HCT116 (cell line): ENCODE results near the gene HSD17B3. TPM values are rescaled to one million over a fixed set of nuclear protein-coding genes. Genes with fewer than 3 reads are reported as not detected.
A peak's percentile ranks its signal among the peaks of the same experiment; 100 is the strongest.

Source experiments
- ATAC-seq: fragments of 200-7000 bp; cut with Tn5 transposase; 2 replicates; pipeline ENCODE4 v1.9.1; 2020; ENCODE audit warnings: mild to moderate bottlenecking, moderate library complexity
- BruUV-seq: library from RNA; stranded (reverse); fragments of 400-500 nt; replicated peaks from 2 replicates; lab custom pipeline; 2021; lab: Mats Ljungman, UMichigan
- CTCF ChIA-PET: fragments of 300-600 bp; sonication (Branson Sonifier 250); formaldehyde crosslinking; loops from one replicate; lab custom pipeline; 2021; ENCODE audit warnings: antibody characterized with exemption; lab: Charles Lee
- POLR2A ChIA-PET: fragments of 300-600, 350-600 bp; sonication (Branson Sonifier 250); formaldehyde crosslinking; loops from one replicate; lab custom pipeline; 2021; ENCODE audit warnings: antibody characterized with exemption; lab: Charles Lee
- RAD21 ChIA-PET, 2 experiments: fragments of 300-600 bp; sonication (Branson Sonifier 250); formaldehyde crosslinking; loops; one replicate each; lab custom pipeline; 2023; ENCODE audit warnings: low total read pairs in 2 of 2; ENCODE audit not compliant: uncharacterized antibody in 2 of 2, unreplicated experiment in 2 of 2, low non-redundant PET in 1 of 2; lab: Charles Lee
- DNase-seq: peaks from one replicate; pipeline ENCODE4 v3.0.0-alpha.2; 2010; ENCODE audit warnings: low read depth, low spot score
- H2AFZ ChIP-seq: fragments of 200-600 bp; shearing (Covaris generic), sonication (generic); 2 replicates; pipeline ENCODE4 v1.6.1; 2017; ENCODE audit warnings: low read depth, mixed run types, mixed read lengths, antibody characterized with exemption, low read length; ENCODE audit not compliant: poor library complexity, severe bottlenecking
- H3K27ac ChIP-seq: 2 replicates; pipeline ENCODE4 v1.5.1; 2012; ENCODE audit warnings: low read depth, low read length
- H3K27me3 ChIP-seq: fragments of 200-600 bp; sonication (generic); 2 replicates; pipeline ENCODE4 v1.6.1; 2016; ENCODE audit warnings: mixed run types, low read length, mixed read lengths; ENCODE audit not compliant: insufficient read depth
- H3K36me3 ChIP-seq, 2 experiments: fragments of 200-500 bp in 1 of 2; fragments of 200-600 bp in 1 of 2; sonication (Bioruptor generic) in 1 of 2; sonication (generic) in 1 of 2; 2 replicates each; pipeline versions ENCODE4 v1.5.1 to v1.6.1; 2014 to 2016; ENCODE audit warnings: low read length in 2 of 2, inconsistent platforms in 1 of 2, mixed read lengths in 1 of 2, mixed run types in 1 of 2; ENCODE audit not compliant: insufficient read depth in 2 of 2, control insufficient read depth in 1 of 2
- H3K4me1 ChIP-seq, 2 experiments: fragments of 200-600 bp in 1 of 2; sonication (generic) in 1 of 2; 2 replicates each; pipeline versions ENCODE4 v1.5.1 to v1.6.1; 2012 to 2017; ENCODE audit warnings: low read length in 2 of 2, inconsistent platforms in 1 of 2, mild to moderate bottlenecking in 1 of 2, mixed read lengths in 1 of 2, mixed run types in 1 of 2, moderate library complexity in 1 of 2; ENCODE audit not compliant: insufficient read depth in 2 of 2, control insufficient read depth in 1 of 2
- H3K4me2 ChIP-seq: fragments of 200-600 bp; sonication (generic); 2 replicates; pipeline ENCODE4 v1.6.1; 2017; ENCODE audit warnings: mixed run types, low read length, mixed read lengths
- H3K4me3 ChIP-seq, 2 experiments: fragments of 200-600 bp in 1 of 2; sonication (generic) in 1 of 2; replicated peaks in 1 of 2; 2 replicates each; pipeline ENCODE4 v1.5.1; 2011 to 2016; ENCODE audit warnings: low read length in 2 of 2, control low read depth in 1 of 2, low read depth in 1 of 2, mild to moderate bottlenecking in 1 of 2, mixed read lengths in 1 of 2, mixed run types in 1 of 2
- H3K79me2 ChIP-seq: fragments of 200-600 bp; sonication (generic); 2 replicates; pipeline ENCODE4 v1.6.1; 2017; ENCODE audit warnings: mild to moderate bottlenecking, mixed run types, low read length, moderate library complexity, mixed read lengths; ENCODE audit not compliant: insufficient read depth
- H3K9ac ChIP-seq: fragments of 200-600 bp; sonication (generic); 2 replicates; pipeline ENCODE4 v1.6.1; 2016; ENCODE audit warnings: low read length, mixed read lengths
- H3K9me2 ChIP-seq: fragments of 200-600 bp; sonication (generic), shearing (Covaris generic); 2 replicates; pipeline ENCODE4 v1.6.1; 2017; ENCODE audit warnings: mixed run types, mild to moderate bottlenecking, moderate library complexity; ENCODE audit not compliant: insufficient read depth
- H3K9me3 ChIP-seq, 2 experiments: fragments of 200-500 bp in 1 of 2; fragments of 200-600 bp in 1 of 2; sonication (Bioruptor generic) in 1 of 2; sonication (generic) in 1 of 2; 2 replicates each; pipeline ENCODE4 v1.6.1; 2014 to 2017; ENCODE audit warnings: low read length in 2 of 2, mixed read lengths in 2 of 2, inconsistent platforms in 1 of 2, low read depth in 1 of 2, mild to moderate bottlenecking in 1 of 2, mixed run types in 1 of 2, moderate library complexity in 1 of 2; ENCODE audit not compliant: control insufficient read depth in 1 of 2, insufficient read depth in 1 of 2
- H4K20me1 ChIP-seq: fragments of 200-600 bp; sonication (generic), shearing (Covaris generic); 2 replicates; pipeline ENCODE4 v1.6.1; 2017; ENCODE audit warnings: mixed run types, mild to moderate bottlenecking, moderate library complexity; ENCODE audit not compliant: insufficient read depth
- ATF3 ChIP-seq: IDR thresholded peaks from 2 replicates; pipeline ENCODE4 v1.6.1; 2012
- EGR1 ChIP-seq: IDR thresholded peaks from 2 replicates; pipeline ENCODE4 v1.6.1; 2012; ENCODE audit warnings: low read depth
- ELF1 ChIP-seq: IDR thresholded peaks from 2 replicates; pipeline ENCODE4 v1.6.1; 2012; ENCODE audit warnings: low read depth, borderline replicate concordance
- FOSL1 ChIP-seq: IDR thresholded peaks from 2 replicates; pipeline ENCODE4 v1.6.1; 2012; ENCODE audit warnings: low read depth
- JUND ChIP-seq: IDR thresholded peaks from 2 replicates; pipeline ENCODE4 v1.6.1; 2012
- POLR2A ChIP-seq: IDR thresholded peaks from 2 replicates; pipeline ENCODE4 v1.7.0; 2011; ENCODE audit warnings: borderline replicate concordance; ENCODE audit not compliant: insufficient read depth, insufficient read length; ENCODE audit errors: extremely low read depth
- POLR2AphosphoS5 ChIP-seq: IDR thresholded peaks from 2 replicates; pipeline ENCODE4 v1.6.1; 2011; ENCODE audit warnings: mild to moderate bottlenecking, low read depth, low read length, moderate library complexity
- RAD21 ChIP-seq: IDR thresholded peaks from 2 replicates; pipeline ENCODE4 v1.6.1; 2012; ENCODE audit warnings: low read depth, mild to moderate bottlenecking
- SIN3A ChIP-seq: IDR thresholded peaks from 2 replicates; pipeline ENCODE4 v1.6.1; 2012; ENCODE audit warnings: low read depth
- SP1 ChIP-seq: IDR thresholded peaks from 2 replicates; pipeline ENCODE4 v1.6.1; 2012; ENCODE audit warnings: low read depth
- TCF7L2 ChIP-seq: IDR thresholded peaks from 2 replicates; pipeline ENCODE4 v1.7.0; 2011; ENCODE audit warnings: borderline replicate concordance, inconsistent platforms; ENCODE audit not compliant: insufficient read depth, insufficient read length; ENCODE audit errors: extremely low read depth
- YY1 ChIP-seq: IDR thresholded peaks from 2 replicates; pipeline ENCODE4 v1.6.1; 2011; ENCODE audit warnings: low read length, low read depth, moderate library complexity, mild to moderate bottlenecking; ENCODE audit not compliant: insufficient replicate concordance; ENCODE audit errors: extremely low read depth
- ZBTB33 ChIP-seq: IDR thresholded peaks from 2 replicates; pipeline ENCODE4 v1.6.1; 2011; ENCODE audit warnings: mild to moderate bottlenecking, low read length, moderate library complexity; ENCODE audit not compliant: insufficient replicate concordance; ENCODE audit errors: extremely low read depth
- ZFX ChIP-seq: fragments of 450-650 bp; IDR thresholded peaks from 2 replicates; pipeline ENCODE4 v1.6.1; 2017
- ZNF274 ChIP-seq: fragments of 200-500 bp; sonication (Bioruptor generic); IDR thresholded peaks from 2 replicates; pipeline ENCODE4 v1.6.1; 2014; ENCODE audit warnings: mild to moderate bottlenecking, low read depth, low read length, inconsistent platforms
- intact Hi-C: fragments of 100-400 bp; cut with micrococcal nuclease; formaldehyde crosslinking; loops from 2 replicates; pipeline ENCODE4 v1.10.0; 2022
- total RNA-seq: library from RNA; stranded (reverse); gene quantifications from one replicate; pipeline ENCODE4 v1.2.1, GENCODE V29; 2021; ENCODE audit not compliant: unreplicated experiment

HSD17B3 gene
- total RNA-seq, 1 experiment from 2014 or later, result 0.37 TPM

GRCh38 chr9:96338299-96338698 is 36.3 kb upstream of the HSD17B3 start (continued):
- TF ChIP-seq ZBTB33, result no peak
- TF ChIP-seq ATF3, result no peak
- no peak for TF ChIP-seq EGR1
- no peak for TF ChIP-seq ZFX
- TF ChIP-seq SIN3A, result no peak
- TF ChIP-seq RAD21, result no peak
- TF ChIP-seq TCF7L2, result no peak

- H3K9me2 ChIP-seq, result no peaks in the 10 kb centered on the region
- no peak overlapping the region for H2AFZ ChIP-seq
- DNase-seq, result no peak
- CTCF ChIA-PET, result no interaction called here
- TF ChIP-seq EGR1 (no peak), FOSL1 (no peak), ZFX (no peak), POLR2AphosphoS5 (no peak), POLR2A (no peak), ELF1 (no peak), SP1 (no peak), ZNF274 (no peak), TCF7L2 (no peak), JUND (no peak), ZBTB33 (no peak), YY1 (no peak), RAD21 (no peak)
- TF ChIP-seq, all 23 proteins: peak for 0
- H3K27ac ChIP-seq, result no peak overlapping the region
- no peak for ATAC-seq
- H3K36me3 ChIP-seq, result no peaks in the 10 kb centered on the region
- peaks cover 25 to 44% of the 10 kb centered on the region in 2 experiments for H3K4me1 ChIP-seq
- RAD21 ChIA-PET, result no interaction called here
- no TSS peak for BruUV-seq
- intact Hi-C loops, result no loop called here
- no peak overlapping the region for H3K4me3 ChIP-seq
- H3K27me3 ChIP-seq, result no peaks in the 10 kb centered on the region
- no peaks in the 10 kb centered on the region for H3K9me3 ChIP-seq
- H3K4me2 ChIP-seq, result peak overlapping the region; percentile 35
- no peaks in the 10 kb centered on the region for H4K20me1 ChIP-seq
- H3K9ac ChIP-seq, result no peak overlapping the region
- H3K79me2 ChIP-seq, result no peaks in the 10 kb centered on the region
- POLR2A ChIA-PET, result no interaction called here
These were observed 32.0 kb upstream of the HSD17B3 start for GRCh38 chr9:96333958-96334357.
